Panc1 (cell line): ENCODE measurements around the gene LAMA5. TPM values are rescaled to one million over a fixed set of nuclear protein-coding genes. Genes with fewer than 3 reads are reported as not detected.

Experiments
- ATAC-seq: fragments of 200-7000 bp; cut with Tn5 transposase; 2 replicates; pipeline ENCODE4 v1.9.1; 2020; ENCODE audit warnings: mild to moderate bottlenecking, moderate library complexity
- BruUV-seq: library from RNA; stranded (reverse); fragments of 400-500 nt; replicated peaks from 2 replicates; lab custom pipeline; 2021; lab: Mats Ljungman, UMichigan
- CTCF ChIA-PET: fragments of 300-600 bp; sonication (Branson Sonifier 250); formaldehyde crosslinking; loops from one replicate; lab custom pipeline; 2022; ENCODE audit warnings: antibody characterized with exemption; lab: Charles Lee
- POLR2A ChIA-PET: fragments of 300-600 bp; sonication (Branson Sonifier 250); formaldehyde crosslinking; loops from one replicate; lab custom pipeline; 2022; ENCODE audit warnings: antibody characterized with exemption; lab: Charles Lee
- DNase-seq: peaks from one replicate; pipeline ENCODE4 v3.0.0-alpha.2; 2010; ENCODE audit warnings: low read depth, low spot score
- H3K27ac ChIP-seq: 2 replicates; pipeline ENCODE4 v1.5.1; 2011; ENCODE audit warnings: mild to moderate bottlenecking, low read length, inconsistent platforms
- H3K27me3 ChIP-seq: fragments of 200-500 bp; sonication (Bioruptor generic); 2 replicates; pipeline ENCODE4 v1.6.0; 2014; ENCODE audit warnings: low read length, inconsistent platforms; ENCODE audit not compliant: control insufficient read depth, insufficient read depth
- H3K36me3 ChIP-seq: fragments of 200-500 bp; sonication (Bioruptor generic); 2 replicates; pipeline ENCODE4 v1.5.1; 2014; ENCODE audit warnings: inconsistent platforms, mild to moderate bottlenecking, low read length, moderate library complexity; ENCODE audit not compliant: control insufficient read depth, insufficient read depth
- H3K4me1 ChIP-seq: 2 replicates; pipeline ENCODE4 v1.5.1; 2011; ENCODE audit warnings: inconsistent platforms, mild to moderate bottlenecking, low read length, moderate library complexity; ENCODE audit not compliant: control insufficient read depth, insufficient read depth
- H3K4me3 ChIP-seq, 2 experiments: 2 replicates each; pipeline ENCODE4 v1.5.1; 2011 to 2012; ENCODE audit warnings: low read depth in 2 of 2, low read length in 2 of 2, mild to moderate bottlenecking in 2 of 2, inconsistent platforms in 1 of 2, moderate library complexity in 1 of 2
- H3K9me3 ChIP-seq: fragments of 200-500 bp; sonication (Bioruptor generic); 2 replicates; pipeline ENCODE4 v1.5.1; 2014; ENCODE audit warnings: low read depth, mild to moderate bottlenecking, inconsistent platforms, low read length, moderate library complexity; ENCODE audit not compliant: control insufficient read depth, insufficient read depth
- POLR2AphosphoS5 ChIP-seq: IDR thresholded peaks from 2 replicates; pipeline ENCODE4 v1.6.1; 2012; ENCODE audit warnings: mild to moderate bottlenecking, low read depth, low read length, moderate library complexity
- SIN3A ChIP-seq: IDR thresholded peaks from 2 replicates; pipeline ENCODE4 v1.6.1; 2012; ENCODE audit warnings: low read depth, mild to moderate bottlenecking, low read length, moderate library complexity, borderline replicate concordance; ENCODE audit not compliant: insufficient read depth
- TCF7L2 ChIP-seq: IDR thresholded peaks from 2 replicates; pipeline ENCODE4 v1.6.1; 2011; ENCODE audit warnings: mild to moderate bottlenecking, low read depth, low read length, inconsistent platforms
- in situ Hi-C: cut with HindIII; loops from 2 replicates; pipeline ENCODE4 v1.10.0; 2016; ENCODE audit warnings: low sequenced_read_pairs, low pct_unique_long_range_greater_than_20kb
- intact Hi-C: fragments of 100-400 bp; cut with micrococcal nuclease; formaldehyde crosslinking; loops from one replicate; pipeline ENCODE4 v1.10.0; 2022; ENCODE audit not compliant: unreplicated experiment
- total RNA-seq: library from RNA; stranded (reverse); gene quantifications from one replicate; pipeline ENCODE4 v1.2.1, GENCODE V29; 2021; ENCODE audit not compliant: unreplicated experiment
- TF ChIP-seq, protein P1 (sequence below), 2 experiments: IDR thresholded peaks; 2 replicates each; pipeline ENCODE4 v1.6.1; 2011 to 2012; ENCODE audit warnings: low read depth in 2 of 2, control low read depth in 1 of 2, low read length in 1 of 2, mild to moderate bottlenecking in 1 of 2, moderate library complexity in 1 of 2; ENCODE audit not compliant: insufficient read depth in 1 of 2
- TF ChIP-seq, protein P2 (sequence below): fragments of 450-650 bp; IDR thresholded peaks from 2 replicates; pipeline ENCODE4 v1.5.1; 2017; ENCODE audit warnings: mild to moderate bottlenecking

The LAMA5 gene
- total RNA-seq, 1 experiment from 2014 or later: 497 TPM

DNA sequence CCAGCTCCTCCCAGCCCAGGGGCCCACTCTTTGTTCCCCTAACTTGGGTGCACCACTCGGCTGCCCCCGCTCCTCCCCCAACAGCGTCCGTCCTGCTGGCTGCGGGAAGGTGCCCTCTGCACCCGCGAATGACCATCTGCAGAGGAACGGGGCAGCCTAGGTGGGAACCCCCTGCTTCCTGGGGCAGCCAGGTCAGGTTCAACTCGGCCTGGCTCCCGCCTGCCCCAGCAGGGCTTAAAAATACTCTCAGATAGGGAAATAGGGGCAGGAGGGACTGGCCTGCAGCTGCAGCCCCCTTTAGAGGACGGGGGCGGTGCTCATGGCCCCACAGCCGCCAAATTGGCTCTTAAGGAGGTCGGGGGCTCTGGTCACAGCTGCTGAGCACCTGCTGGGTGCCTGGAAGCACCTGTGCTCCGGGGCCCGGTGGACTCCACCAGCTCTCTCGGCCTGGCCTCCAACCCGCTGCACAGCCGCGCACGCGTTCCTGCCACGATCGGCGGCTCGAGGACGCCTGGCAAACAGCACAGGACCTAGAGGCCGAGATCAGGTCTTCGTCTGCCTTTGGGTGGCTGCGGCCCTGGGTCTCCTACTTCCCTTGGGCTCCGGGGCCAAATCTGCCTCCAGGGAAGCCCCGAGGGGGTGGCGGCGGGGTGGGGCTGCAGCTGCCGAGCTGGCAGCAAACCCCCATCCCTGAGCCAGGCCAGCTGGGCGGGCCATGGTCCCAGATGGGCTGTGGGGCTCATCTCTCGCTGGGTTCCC is 700 bp upstream of the LAMA5 start:
- Histone ChIP-seq H3K9me3 (no peaks in the 10 kb centered on the region), H3K4me3 (peak overlapping the region; percentile 53 to 89), H3K27me3 (no peaks in the 10 kb centered on the region), H3K4me1 (peaks cover 76% of the 10 kb centered on the region), H3K27ac (peak overlapping the region; percentile 94), H3K36me3 (no peaks in the 10 kb centered on the region; the same call in 1 of the 2 replicates)
- no TSS peak for BruUV-seq
- TF ChIP-seq POLR2AphosphoS5 (no peak), TCF7L2 (no peak), SIN3A (no peak)
- TF ChIP-seq, protein P1, sequence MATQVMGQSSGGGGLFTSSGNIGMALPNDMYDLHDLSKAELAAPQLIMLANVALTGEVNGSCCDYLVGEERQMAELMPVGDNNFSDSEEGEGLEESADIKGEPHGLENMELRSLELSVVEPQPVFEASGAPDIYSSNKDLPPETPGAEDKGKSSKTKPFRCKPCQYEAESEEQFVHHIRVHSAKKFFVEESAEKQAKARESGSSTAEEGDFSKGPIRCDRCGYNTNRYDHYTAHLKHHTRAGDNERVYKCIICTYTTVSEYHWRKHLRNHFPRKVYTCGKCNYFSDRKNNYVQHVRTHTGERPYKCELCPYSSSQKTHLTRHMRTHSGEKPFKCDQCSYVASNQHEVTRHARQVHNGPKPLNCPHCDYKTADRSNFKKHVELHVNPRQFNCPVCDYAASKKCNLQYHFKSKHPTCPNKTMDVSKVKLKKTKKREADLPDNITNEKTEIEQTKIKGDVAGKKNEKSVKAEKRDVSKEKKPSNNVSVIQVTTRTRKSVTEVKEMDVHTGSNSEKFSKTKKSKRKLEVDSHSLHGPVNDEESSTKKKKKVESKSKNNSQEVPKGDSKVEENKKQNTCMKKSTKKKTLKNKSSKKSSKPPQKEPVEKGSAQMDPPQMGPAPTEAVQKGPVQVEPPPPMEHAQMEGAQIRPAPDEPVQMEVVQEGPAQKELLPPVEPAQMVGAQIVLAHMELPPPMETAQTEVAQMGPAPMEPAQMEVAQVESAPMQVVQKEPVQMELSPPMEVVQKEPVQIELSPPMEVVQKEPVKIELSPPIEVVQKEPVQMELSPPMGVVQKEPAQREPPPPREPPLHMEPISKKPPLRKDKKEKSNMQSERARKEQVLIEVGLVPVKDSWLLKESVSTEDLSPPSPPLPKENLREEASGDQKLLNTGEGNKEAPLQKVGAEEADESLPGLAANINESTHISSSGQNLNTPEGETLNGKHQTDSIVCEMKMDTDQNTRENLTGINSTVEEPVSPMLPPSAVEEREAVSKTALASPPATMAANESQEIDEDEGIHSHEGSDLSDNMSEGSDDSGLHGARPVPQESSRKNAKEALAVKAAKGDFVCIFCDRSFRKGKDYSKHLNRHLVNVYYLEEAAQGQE (IDR thresholded peaks at IDR 0.05; ENCODE audit: insufficient read depth in 1 of 2, low read depth in 2 of 2, low read length in 1 of 2): no peak
- TF ChIP-seq, protein P2, sequence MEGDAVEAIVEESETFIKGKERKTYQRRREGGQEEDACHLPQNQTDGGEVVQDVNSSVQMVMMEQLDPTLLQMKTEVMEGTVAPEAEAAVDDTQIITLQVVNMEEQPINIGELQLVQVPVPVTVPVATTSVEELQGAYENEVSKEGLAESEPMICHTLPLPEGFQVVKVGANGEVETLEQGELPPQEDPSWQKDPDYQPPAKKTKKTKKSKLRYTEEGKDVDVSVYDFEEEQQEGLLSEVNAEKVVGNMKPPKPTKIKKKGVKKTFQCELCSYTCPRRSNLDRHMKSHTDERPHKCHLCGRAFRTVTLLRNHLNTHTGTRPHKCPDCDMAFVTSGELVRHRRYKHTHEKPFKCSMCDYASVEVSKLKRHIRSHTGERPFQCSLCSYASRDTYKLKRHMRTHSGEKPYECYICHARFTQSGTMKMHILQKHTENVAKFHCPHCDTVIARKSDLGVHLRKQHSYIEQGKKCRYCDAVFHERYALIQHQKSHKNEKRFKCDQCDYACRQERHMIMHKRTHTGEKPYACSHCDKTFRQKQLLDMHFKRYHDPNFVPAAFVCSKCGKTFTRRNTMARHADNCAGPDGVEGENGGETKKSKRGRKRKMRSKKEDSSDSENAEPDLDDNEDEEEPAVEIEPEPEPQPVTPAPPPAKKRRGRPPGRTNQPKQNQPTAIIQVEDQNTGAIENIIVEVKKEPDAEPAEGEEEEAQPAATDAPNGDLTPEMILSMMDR: no peak
- intact Hi-C loops: no loop called here
- in situ Hi-C loops: no loop called here
- no peak for ATAC-seq
- DNase-seq: no peak
- POLR2A ChIA-PET: interaction anchor here (0.6 kb wide), 1 partner anchor 59 kb away, joined by 3 read pairs; the partner anchor contains the start of gene RBBP8NL
- CTCF ChIA-PET: interaction anchor here (0.6 to 1.4 kb wide), 5 partner anchors 11 to 141 kb away, joined by 3 to 8 read pairs (median 5); no protein-coding TSS in a partner anchor

DNA sequence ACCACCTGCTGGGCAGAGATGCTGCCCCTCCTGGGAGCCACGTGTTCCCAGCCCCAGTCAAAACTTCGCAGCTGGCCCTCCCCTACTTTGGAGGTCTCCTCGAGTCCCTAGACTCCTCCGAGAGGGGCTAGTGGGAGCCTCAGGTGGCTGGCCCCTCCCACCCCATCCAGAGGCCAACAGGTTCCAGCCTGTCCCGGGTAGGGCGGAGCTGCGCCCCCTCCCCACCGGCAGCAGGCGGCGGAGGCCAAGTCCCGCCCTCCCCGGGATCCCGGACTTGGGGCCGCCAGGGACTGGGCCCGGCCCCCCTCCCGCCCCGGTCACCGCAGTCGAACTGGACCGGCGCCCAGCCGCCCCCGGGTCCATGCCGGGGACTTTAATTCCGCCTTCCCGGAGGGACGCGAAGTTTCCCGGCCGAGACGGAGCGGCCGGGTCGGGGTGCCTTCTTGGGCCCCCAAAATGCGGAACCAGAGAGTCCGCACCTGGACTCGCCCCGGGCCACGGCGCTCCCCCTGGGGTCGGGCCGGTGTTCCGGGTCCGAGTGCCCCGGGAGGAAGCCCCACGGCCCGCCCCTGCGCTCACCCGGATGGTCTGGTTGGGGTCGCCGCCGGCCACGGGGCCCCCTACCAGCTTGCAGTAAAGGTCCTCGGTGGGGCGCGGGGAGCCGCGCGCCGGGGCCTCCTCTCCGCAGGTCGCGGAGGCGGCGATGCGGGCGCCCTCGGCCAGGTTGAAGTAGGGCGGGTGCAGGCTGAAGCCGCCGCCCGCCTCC is 559 bp downstream of the LAMA5 start:
- H3K27ac ChIP-seq: peak overlapping the region; percentile 88
- peaks cover 74% of the 10 kb centered on the region for H3K4me1 ChIP-seq
- BruUV-seq: no TSS peak
- DNase-seq (no peak), ATAC-seq (peak; percentile 1; the same call in 1 of the 2 replicates)
- POLR2A ChIA-PET: no interaction called here
- intact Hi-C loops: no loop called here
- TF ChIP-seq, protein P1 (IDR thresholded peaks at IDR 0.05; ENCODE audit: insufficient read depth in 1 of 2, low read depth in 2 of 2, low read length in 1 of 2): no peak
- TF ChIP-seq SIN3A: peak; percentile 62; the same call in 1 of the 2 replicates
- CTCF ChIA-PET: interaction anchor here (0.6 kb wide), 1 partner anchor 57 kb away, joined by 3 read pairs; no protein-coding TSS in a partner anchor
- H3K36me3 ChIP-seq: no peaks in the 10 kb centered on the region; the same call in 1 of the 2 replicates
- no peaks in the 10 kb centered on the region for H3K9me3 ChIP-seq
- H3K27me3 ChIP-seq: no peaks in the 10 kb centered on the region
- peak overlapping the region; percentile 89 to 96 for H3K4me3 ChIP-seq
- in situ Hi-C loops: no loop called here
